H9 (cell line): ENCODE data around the gene EXOC5. TPM values are rescaled to one million over a fixed set of nuclear protein-coding genes. Genes with fewer than 3 reads are reported as not detected.

ENCODE experiments used
- DNase-seq: peaks from one replicate; pipeline ENCODE4 v3.0.0-alpha.2; 2017
- H2AFZ ChIP-seq: one replicate; pipeline ENCODE4 v1.6.1; 2013; ENCODE audit warnings: mild to moderate bottlenecking, low read length, control low read depth, moderate library complexity
- H2AK5ac ChIP-seq: 2 replicates; pipeline ENCODE4 v1.6.1; 2013; ENCODE audit warnings: low read length, control low read depth, mixed read lengths; ENCODE audit not compliant: insufficient read length
- H2BK120ac ChIP-seq: one replicate; pipeline ENCODE4 v1.6.1; 2013; ENCODE audit warnings: low read depth, mild to moderate bottlenecking, low read length, control low read depth, inconsistent platforms; ENCODE audit not compliant: poor library complexity, severe bottlenecking
- H2BK12ac ChIP-seq: 2 replicates; pipeline ENCODE4 v1.6.1; 2013; ENCODE audit warnings: low read length, control low read depth, mixed read lengths, low read depth; ENCODE audit not compliant: insufficient read length
- H2BK15ac ChIP-seq: 2 replicates; pipeline ENCODE4 v1.6.1; 2013; ENCODE audit warnings: low read depth, low read length, control low read depth
- H2BK20ac ChIP-seq: one replicate; pipeline ENCODE4 v1.6.1; 2013; ENCODE audit warnings: low read depth, mild to moderate bottlenecking, low read length, control low read depth, inconsistent platforms; ENCODE audit not compliant: poor library complexity, severe bottlenecking
- H2BK5ac ChIP-seq: 2 replicates; pipeline ENCODE4 v1.6.1; 2013; ENCODE audit warnings: low read length, control low read depth, mixed read lengths; ENCODE audit not compliant: insufficient read length
- H3K14ac ChIP-seq: 2 replicates; pipeline ENCODE4 v1.6.1; 2013; ENCODE audit warnings: low read length, control low read depth; ENCODE audit not compliant: insufficient read depth
- H3K18ac ChIP-seq: 2 replicates; pipeline ENCODE4 v1.6.1; 2013; ENCODE audit warnings: low read depth, mild to moderate bottlenecking, mixed read lengths, low read length, control low read depth; ENCODE audit not compliant: insufficient read length
- H3K23ac ChIP-seq: 2 replicates; pipeline ENCODE4 v1.6.1; 2013; ENCODE audit warnings: low read length, control low read depth, mixed read lengths, low read depth; ENCODE audit not compliant: insufficient read length
- H3K23me2 ChIP-seq: 2 replicates; pipeline ENCODE4 v1.6.1; 2013; ENCODE audit warnings: low read depth, mild to moderate bottlenecking, mixed read lengths, low read length, control low read depth; ENCODE audit not compliant: insufficient read length, poor library complexity, severe bottlenecking
- H3K27ac ChIP-seq: 2 replicates; pipeline ENCODE4 v1.5.1; 2013; ENCODE audit warnings: low read length, control low read depth, mixed read lengths, low read depth; ENCODE audit not compliant: insufficient read length
- H3K27me3 ChIP-seq: 2 replicates; pipeline ENCODE4 v1.6.1; 2013; ENCODE audit warnings: low read length, control low read depth, inconsistent platforms; ENCODE audit not compliant: insufficient read depth
- H3K4ac ChIP-seq: 2 replicates; pipeline ENCODE4 v1.6.1; 2013; ENCODE audit warnings: low read depth, mild to moderate bottlenecking, control low read depth, inconsistent platforms, low read length, moderate library complexity
- H3K4me1 ChIP-seq: 2 replicates; pipeline ENCODE4 v1.6.1; 2013; ENCODE audit warnings: low read length, control low read depth, inconsistent platforms; ENCODE audit not compliant: insufficient read depth
- H3K4me2 ChIP-seq: 2 replicates; pipeline ENCODE4 v1.6.1; 2013; ENCODE audit warnings: low read length, control low read depth, mixed read lengths; ENCODE audit not compliant: insufficient read length, insufficient read depth
- H3K56ac ChIP-seq: 2 replicates; pipeline ENCODE4 v1.6.1; 2013; ENCODE audit warnings: low read depth, mild to moderate bottlenecking, mixed read lengths, low read length, control low read depth; ENCODE audit not compliant: insufficient read length
- H3K79me1 ChIP-seq: 2 replicates; pipeline ENCODE4 v1.6.1; 2013; ENCODE audit warnings: low read depth, mild to moderate bottlenecking, moderate library complexity, low read length, control low read depth, inconsistent platforms; ENCODE audit not compliant: insufficient read depth, poor library complexity, severe bottlenecking
- H3K79me2 ChIP-seq: 2 replicates; pipeline ENCODE4 v1.6.1; 2013; ENCODE audit warnings: low read length, control low read depth, inconsistent platforms; ENCODE audit not compliant: insufficient read depth
- H3K9ac ChIP-seq: 2 replicates; pipeline ENCODE4 v1.6.1; 2013; ENCODE audit warnings: low read length, control low read depth, mixed read lengths; ENCODE audit not compliant: insufficient read length; ENCODE audit errors: extremely low read depth
- H3K9me3 ChIP-seq: one replicate; pipeline ENCODE4 v1.6.1; 2013; ENCODE audit warnings: low read depth, low read length, inconsistent platforms; ENCODE audit not compliant: control insufficient read depth
- H3T11ph ChIP-seq: one replicate; pipeline ENCODE4 v1.6.1; 2013; ENCODE audit warnings: mild to moderate bottlenecking, low read length, control low read depth, inconsistent platforms
- H4K20me1 ChIP-seq: one replicate; pipeline ENCODE4 v1.6.1; 2013; ENCODE audit not compliant: control insufficient read depth, insufficient read length, insufficient read depth
- H4K5ac ChIP-seq: 2 replicates; pipeline ENCODE4 v1.6.1; 2013; ENCODE audit warnings: low read depth, mild to moderate bottlenecking, mixed read lengths, low read length, control low read depth; ENCODE audit not compliant: insufficient read length
- H4K8ac ChIP-seq: replicated peaks from 2 replicates; pipeline ENCODE4 v1.6.1; 2013; ENCODE audit warnings: low read length, control low read depth, mixed read lengths, low read depth; ENCODE audit not compliant: insufficient read length
- H4K91ac ChIP-seq: 2 replicates; pipeline ENCODE4 v1.6.1; 2013; ENCODE audit warnings: low read depth, mild to moderate bottlenecking, moderate library complexity, mixed read lengths, low read length, control low read depth; ENCODE audit not compliant: insufficient read length
- H3K27ac Mint-ChIP-seq, 3 experiments: 2 replicates in 2 of 3; 3 replicates in 1 of 3; pipeline ENCODE4 v1.8.0; 2020 to 2021; ENCODE audit warnings: mixed read lengths in 3 of 3, mild to moderate bottlenecking in 1 of 3, moderate library complexity in 1 of 3
- H3K27me3 Mint-ChIP-seq: 2 replicates; pipeline ENCODE4 v1.8.0; 2021; ENCODE audit warnings: low read depth, mild to moderate bottlenecking, moderate library complexity, mixed read lengths
- H3K36me3 Mint-ChIP-seq, 3 experiments: 2 replicates in 2 of 3; 3 replicates in 1 of 3; pipeline ENCODE4 v1.8.0; 2020 to 2021; ENCODE audit warnings: low read depth in 3 of 3, mixed read lengths in 3 of 3; ENCODE audit not compliant: insufficient read depth in 1 of 3
- H3K4me1 Mint-ChIP-seq, 2 experiments: 2 replicates each; pipeline ENCODE4 v1.8.0; 2020; ENCODE audit warnings: mixed read lengths in 2 of 2
- H3K4me3 Mint-ChIP-seq, 2 experiments: 2 replicates in 1 of 2; 3 replicates in 1 of 2; pipeline ENCODE4 v1.8.0; 2020 to 2021; ENCODE audit warnings: mild to moderate bottlenecking in 2 of 2, mixed read lengths in 2 of 2, moderate library complexity in 1 of 2
- H3K9me3 Mint-ChIP-seq, 2 experiments: 2 replicates in 1 of 2; 3 replicates in 1 of 2; pipeline ENCODE4 v1.8.0; 2020; ENCODE audit warnings: mild to moderate bottlenecking in 2 of 2, mixed read lengths in 2 of 2, moderate library complexity in 1 of 2
- CTCF ChIP-seq: fragments of 200-600 bp; sonication (generic); conservative IDR thresholded peaks from 3 replicates; pipeline ENCODE4 v1.8.0; 2021; ENCODE audit warnings: antibody characterized with exemption, mild to moderate bottlenecking
- WGBS: extraction: QIAGEN DNeasy Blood & Tissue Kit; methylation state at CpG from one replicate; pipeline ENCODE4 v1.1.7; 2013; ENCODE audit warnings: missing lambda C conversion rate, low lambda C conversion rate, mixed read lengths; ENCODE audit not compliant: insufficient read length; ENCODE audit errors: extremely low coverage; 5-methylcytosine and 5-hydroxymethylcytosine counted together
- total RNA-seq: library from RNA; stranded (reverse); gene quantifications from 2 replicates; pipeline ENCODE4 v1.2.1, GENCODE V29; 2021

The EXOC5 gene
- total RNA-seq, 1 experiment from 2014 or later: 92.9 TPM

DNA sequence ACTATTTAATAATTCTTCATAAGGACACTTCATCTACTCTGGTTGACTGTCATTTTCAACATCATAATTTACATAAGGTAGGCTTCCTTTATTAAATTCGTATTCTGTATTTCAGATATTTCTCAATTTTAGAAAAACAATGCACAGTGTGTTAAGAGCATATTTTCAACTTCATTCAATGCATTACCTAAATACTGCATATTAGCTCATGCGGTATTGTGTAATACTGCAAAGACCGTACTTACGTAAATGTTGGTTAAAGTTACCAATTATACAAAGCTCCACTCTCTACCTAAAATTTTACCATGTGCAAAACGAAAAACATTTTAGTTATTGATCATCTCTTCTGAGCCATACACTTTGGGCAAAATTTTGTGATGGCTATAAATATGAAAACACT, 62.8 kb downstream of the EXOC5 start:
- no peak overlapping the region for H3K4me2 ChIP-seq
- H3K18ac ChIP-seq: no peak overlapping the region
- no peak overlapping the region for H3K14ac ChIP-seq
- H3T11ph ChIP-seq: no peak overlapping the region
- H2BK15ac ChIP-seq: no peak overlapping the region
- no peak overlapping the region for H3K27ac Mint-ChIP-seq
- no peaks in the 10 kb centered on the region for H3K27me3 Mint-ChIP-seq
- no peaks in the 10 kb centered on the region for H3K79me2 ChIP-seq
- no peak overlapping the region for H3K9ac ChIP-seq
- no peak overlapping the region for H2AK5ac ChIP-seq
- no peaks in the 10 kb centered on the region for H3K9me3 ChIP-seq
- no peak overlapping the region for H4K5ac ChIP-seq
- H2BK120ac ChIP-seq: no peak overlapping the region
- no peak overlapping the region for H2BK5ac ChIP-seq
- no peaks in the 10 kb centered on the region for H3K4me1 ChIP-seq
- H4K20me1 ChIP-seq: no peaks in the 10 kb centered on the region
- no peak overlapping the region for H2AFZ ChIP-seq
- H3K56ac ChIP-seq: no peak overlapping the region
- no CpG with 5 or more reads among the region's 5 CpGs for WGBS
- no peak for TF ChIP-seq CTCF
- H3K4ac ChIP-seq: no peak overlapping the region
- no peak overlapping the region for H3K4me3 Mint-ChIP-seq
- no peak for DNase-seq
- no peak overlapping the region for H3K27ac ChIP-seq
- H3K23ac ChIP-seq: no peak overlapping the region
- no peak overlapping the region for H4K8ac ChIP-seq
- H2BK12ac ChIP-seq: no peak overlapping the region
- no peaks in the 10 kb centered on the region for H3K79me1 ChIP-seq
- H3K36me3 Mint-ChIP-seq: peaks cover 0 to 20% (median 18%) of the 10 kb centered on the region in 3 experiments; a peak in 5 of 7 replicates
- no peak overlapping the region for H2BK20ac ChIP-seq
- H4K91ac ChIP-seq: no peak overlapping the region
- no peaks in the 10 kb centered on the region for H3K9me3 Mint-ChIP-seq
- no peaks in the 10 kb centered on the region for H3K27me3 ChIP-seq
- no peaks in the 10 kb centered on the region for H3K4me1 Mint-ChIP-seq
- no peaks in the 10 kb centered on the region for H3K23me2 ChIP-seq
